ENCODE measurements around the gene KIT. TPM values are rescaled to one million over a fixed set of nuclear protein-coding genes. Genes with fewer than 3 reads are reported as not detected.

Gene KIT
- total RNA-seq, 6 donors from 2014 or later: 2.8 to 38.7 (median 12.7) TPM

DNA sequence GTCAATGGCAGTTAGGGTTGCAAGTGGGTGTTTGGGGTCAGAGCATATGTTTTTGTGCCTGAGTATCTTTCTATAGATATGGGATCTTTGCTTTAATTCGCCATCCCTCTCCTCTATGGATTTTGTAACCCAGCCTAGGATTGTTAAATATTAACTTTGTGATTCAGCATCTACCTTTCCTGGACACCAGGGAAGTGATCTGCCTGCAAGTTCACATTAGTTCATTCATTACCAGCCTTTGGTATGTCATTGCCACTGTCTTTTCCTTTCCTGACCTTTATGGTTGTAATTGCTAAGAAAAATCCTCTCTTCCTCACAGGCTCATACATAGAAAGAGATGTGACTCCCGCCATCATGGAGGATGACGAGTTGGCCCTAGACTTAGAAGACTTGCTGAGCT, 73.8 kb downstream of the KIT start:
- 85 to 86% methylated on average over 3 of the region's 3 CpGs for WGBS, 2 donors
- no peak overlapping the region for H3K4me3 ChIP-seq
- DNase-seq: no peak
- no peaks in the 10 kb centered on the region for H3K27me3 ChIP-seq
- H3K27ac ChIP-seq: no peak overlapping the region
- H3K9me3 ChIP-seq: no peaks in the 10 kb centered on the region
- no peaks in the 10 kb centered on the region for H3K4me1 ChIP-seq
- no peaks in the 10 kb centered on the region for H3K36me3 ChIP-seq
- TF ChIP-seq POLR2AphosphoS5 (IDR thresholded peaks at IDR 0.05) (no peak), POLR2A (IDR thresholded peaks at IDR 0.05) (no peak), EP300 (IDR thresholded peaks at IDR 0.05) (no peak)
- TF ChIP-seq, protein P1, sequence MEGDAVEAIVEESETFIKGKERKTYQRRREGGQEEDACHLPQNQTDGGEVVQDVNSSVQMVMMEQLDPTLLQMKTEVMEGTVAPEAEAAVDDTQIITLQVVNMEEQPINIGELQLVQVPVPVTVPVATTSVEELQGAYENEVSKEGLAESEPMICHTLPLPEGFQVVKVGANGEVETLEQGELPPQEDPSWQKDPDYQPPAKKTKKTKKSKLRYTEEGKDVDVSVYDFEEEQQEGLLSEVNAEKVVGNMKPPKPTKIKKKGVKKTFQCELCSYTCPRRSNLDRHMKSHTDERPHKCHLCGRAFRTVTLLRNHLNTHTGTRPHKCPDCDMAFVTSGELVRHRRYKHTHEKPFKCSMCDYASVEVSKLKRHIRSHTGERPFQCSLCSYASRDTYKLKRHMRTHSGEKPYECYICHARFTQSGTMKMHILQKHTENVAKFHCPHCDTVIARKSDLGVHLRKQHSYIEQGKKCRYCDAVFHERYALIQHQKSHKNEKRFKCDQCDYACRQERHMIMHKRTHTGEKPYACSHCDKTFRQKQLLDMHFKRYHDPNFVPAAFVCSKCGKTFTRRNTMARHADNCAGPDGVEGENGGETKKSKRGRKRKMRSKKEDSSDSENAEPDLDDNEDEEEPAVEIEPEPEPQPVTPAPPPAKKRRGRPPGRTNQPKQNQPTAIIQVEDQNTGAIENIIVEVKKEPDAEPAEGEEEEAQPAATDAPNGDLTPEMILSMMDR (IDR thresholded peaks at IDR 0.05): no peak
- no peak for ATAC-seq (ENCODE audit: low FRiP score in 2 of 2)

DNA sequence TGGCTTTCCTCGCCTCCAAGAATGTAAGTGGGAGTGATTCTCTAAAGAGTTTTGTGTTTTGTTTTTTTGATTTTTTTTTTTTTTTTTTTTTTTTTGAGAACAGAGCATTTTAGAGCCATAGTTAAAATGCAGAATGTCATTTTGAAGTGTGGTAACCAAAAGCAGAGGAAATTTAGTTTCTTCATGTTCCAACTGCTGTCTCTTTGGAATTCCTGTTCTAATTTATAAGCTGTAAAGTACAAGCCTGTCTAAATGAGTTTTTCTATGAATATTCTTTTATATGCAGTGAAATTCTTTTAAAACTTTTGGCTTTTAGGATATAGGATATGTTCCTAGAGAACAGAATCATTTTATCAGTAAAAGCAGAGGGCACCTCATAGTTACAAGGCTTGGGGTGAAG, 74.2 kb downstream of the KIT start:
- DNase-seq (no peak), ATAC-seq (ENCODE audit: low FRiP score in 2 of 2) (no peak)
- TF ChIP-seq, protein P1 (IDR thresholded peaks at IDR 0.05): no peak
- TF ChIP-seq POLR2AphosphoS5 (IDR thresholded peaks at IDR 0.05) (no peak), POLR2A (IDR thresholded peaks at IDR 0.05) (no peak), EP300 (IDR thresholded peaks at IDR 0.05) (no peak)
- Histone ChIP-seq H3K4me3 (no peak overlapping the region), H3K27me3 (no peaks in the 10 kb centered on the region), H3K4me1 (no peaks in the 10 kb centered on the region), H3K27ac (no peak overlapping the region), H3K9me3 (no peaks in the 10 kb centered on the region), H3K36me3 (no peaks in the 10 kb centered on the region)
- WGBS, 2 donors: 71 to 92% methylated on average over 1 of the region's 1 CpG

DNA sequence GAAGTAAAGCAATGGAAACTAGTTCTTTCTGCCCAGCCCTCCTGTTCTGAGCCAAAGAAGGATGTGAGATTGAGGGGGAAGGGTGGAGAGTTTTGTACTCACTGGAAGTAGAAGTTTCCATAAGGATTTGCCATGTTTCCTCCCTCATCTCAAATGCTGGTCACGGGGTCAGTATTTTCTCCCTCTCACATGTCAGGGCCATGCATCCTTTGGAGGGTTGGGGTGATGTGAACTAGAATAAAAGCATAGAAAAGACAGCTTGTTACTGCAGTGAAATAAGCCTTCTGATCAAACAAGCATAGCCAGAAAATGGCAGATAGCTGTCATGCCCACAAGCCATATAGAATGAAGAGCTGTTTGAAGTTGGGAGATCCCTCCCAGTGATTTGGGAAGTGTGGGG, 79.7 kb downstream of the KIT start:
- Histone ChIP-seq H3K4me1 (no peaks in the 10 kb centered on the region), H3K9me3 (no peaks in the 10 kb centered on the region), H3K4me3 (no peak overlapping the region), H3K27me3 (no peaks in the 10 kb centered on the region), H3K36me3 (no peaks in the 10 kb centered on the region), H3K27ac (no peak overlapping the region)
- TF ChIP-seq EP300 (IDR thresholded peaks at IDR 0.05) (no peak), POLR2AphosphoS5 (IDR thresholded peaks at IDR 0.05) (no peak), POLR2A (IDR thresholded peaks at IDR 0.05) (no peak)
- TF ChIP-seq, protein P1 (IDR thresholded peaks at IDR 0.05): no peak
- DNase-seq (no peak), ATAC-seq (ENCODE audit: low FRiP score in 2 of 2) (no peak)
- 82 to 93% methylated on average over 1 of the region's 1 CpG for WGBS, 2 donors

DNA sequence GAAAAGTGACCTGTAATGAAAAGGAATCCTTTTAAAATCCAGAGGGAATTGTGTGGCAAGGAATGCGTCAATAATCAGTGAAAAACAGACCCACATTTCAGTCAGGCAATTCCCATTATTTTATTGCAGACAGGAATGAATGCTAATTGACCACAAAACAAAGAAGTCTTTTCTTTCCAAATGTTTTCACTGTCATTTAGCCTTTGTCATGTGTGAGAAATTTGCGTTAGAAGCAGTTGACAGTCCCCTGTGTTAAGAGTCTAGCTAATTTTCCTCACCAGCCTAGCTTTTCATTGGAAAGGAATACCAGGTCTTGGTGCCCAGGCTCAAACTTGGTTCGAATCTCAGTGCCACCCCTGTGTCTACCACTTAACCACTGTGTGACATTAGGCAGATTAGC, 83.4 kb downstream of the KIT start:
- DNase-seq (no peak), ATAC-seq (ENCODE audit: low FRiP score in 2 of 2) (no peak)
- TF ChIP-seq EP300 (IDR thresholded peaks at IDR 0.05) (no peak), POLR2AphosphoS5 (IDR thresholded peaks at IDR 0.05) (no peak), POLR2A (IDR thresholded peaks at IDR 0.05) (no peak)
- TF ChIP-seq, protein P1 (IDR thresholded peaks at IDR 0.05): no peak
- H3K27me3 ChIP-seq: no peaks in the 10 kb centered on the region
- no peak overlapping the region for H3K4me3 ChIP-seq
- no peaks in the 10 kb centered on the region for H3K4me1 ChIP-seq
- no peak overlapping the region for H3K27ac ChIP-seq
- no peaks in the 10 kb centered on the region for H3K9me3 ChIP-seq
- no peaks in the 10 kb centered on the region for H3K36me3 ChIP-seq
- 72 to 92% methylated on average over 3 of the region's 3 CpGs for WGBS, 2 donors

DNA sequence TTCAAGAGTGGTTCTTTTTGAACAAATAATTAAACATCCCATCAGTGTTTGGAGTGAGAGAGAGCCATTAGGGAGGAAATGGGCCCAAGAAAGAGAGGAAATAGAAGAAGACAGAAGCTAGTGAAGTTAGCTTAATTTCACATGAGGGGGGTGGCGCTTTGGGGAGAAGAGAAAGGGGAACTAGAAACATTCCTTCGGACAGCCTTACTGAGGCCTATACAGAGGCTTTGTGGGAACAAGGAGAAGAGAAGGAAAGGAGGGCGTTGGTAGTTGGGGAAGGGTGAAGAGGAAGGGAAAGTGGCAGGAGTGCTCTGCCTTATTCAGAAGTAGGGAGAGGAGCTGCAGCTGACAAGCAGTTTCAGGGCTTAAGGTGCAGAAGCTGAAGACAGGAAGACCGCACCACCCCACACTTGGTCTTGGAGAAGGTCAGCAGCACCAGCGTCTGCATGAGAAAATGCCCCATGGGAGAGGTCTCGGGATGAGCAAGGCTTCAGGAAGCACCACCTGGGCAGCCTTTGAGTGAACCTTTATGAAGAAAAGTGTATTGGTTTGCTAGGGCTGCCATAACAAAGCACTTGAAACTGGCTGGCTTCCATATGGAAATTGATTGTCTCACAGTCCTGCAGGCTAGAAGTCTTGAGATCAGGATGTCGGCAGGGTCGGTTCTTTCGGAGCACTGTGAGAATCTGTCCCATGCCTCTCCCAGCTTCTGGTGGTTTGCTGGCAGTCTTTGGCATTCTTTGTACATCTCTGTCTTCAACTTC, 85.1 kb downstream of the KIT start:
- Histone ChIP-seq H3K4me1 (no peaks in the 10 kb centered on the region), H3K27me3 (no peaks in the 10 kb centered on the region), H3K9me3 (no peaks in the 10 kb centered on the region), H3K27ac (no peak overlapping the region), H3K36me3 (no peaks in the 10 kb centered on the region), H3K4me3 (no peak overlapping the region)
- 80 to 81% methylated on average over 9 of the region's 9 CpGs for WGBS, 2 donors
- TF ChIP-seq, protein P1 (IDR thresholded peaks at IDR 0.05): no peak
- TF ChIP-seq POLR2AphosphoS5 (IDR thresholded peaks at IDR 0.05): no peak
- ATAC-seq (ENCODE audit: low FRiP score in 2 of 2) (peak in 1 of 2 donors; percentile 65), DNase-seq (no peak)
